T-helper 9 cell (primary cell): ENCODE results near the gene EPN1.

Experiments
- DNase-seq: peaks from one replicate; pipeline ENCODE4 v3.0.0-alpha.2; 2020
- total RNA-seq, 2 donors: gene quantifications; one replicate each; lab custom pipeline; 2026; lab: John Stamatoyannopoulos, UW

EPN1 gene
- 32.3 to 44.0 reads per million in 2 donors for total RNA-seq

DNA sequence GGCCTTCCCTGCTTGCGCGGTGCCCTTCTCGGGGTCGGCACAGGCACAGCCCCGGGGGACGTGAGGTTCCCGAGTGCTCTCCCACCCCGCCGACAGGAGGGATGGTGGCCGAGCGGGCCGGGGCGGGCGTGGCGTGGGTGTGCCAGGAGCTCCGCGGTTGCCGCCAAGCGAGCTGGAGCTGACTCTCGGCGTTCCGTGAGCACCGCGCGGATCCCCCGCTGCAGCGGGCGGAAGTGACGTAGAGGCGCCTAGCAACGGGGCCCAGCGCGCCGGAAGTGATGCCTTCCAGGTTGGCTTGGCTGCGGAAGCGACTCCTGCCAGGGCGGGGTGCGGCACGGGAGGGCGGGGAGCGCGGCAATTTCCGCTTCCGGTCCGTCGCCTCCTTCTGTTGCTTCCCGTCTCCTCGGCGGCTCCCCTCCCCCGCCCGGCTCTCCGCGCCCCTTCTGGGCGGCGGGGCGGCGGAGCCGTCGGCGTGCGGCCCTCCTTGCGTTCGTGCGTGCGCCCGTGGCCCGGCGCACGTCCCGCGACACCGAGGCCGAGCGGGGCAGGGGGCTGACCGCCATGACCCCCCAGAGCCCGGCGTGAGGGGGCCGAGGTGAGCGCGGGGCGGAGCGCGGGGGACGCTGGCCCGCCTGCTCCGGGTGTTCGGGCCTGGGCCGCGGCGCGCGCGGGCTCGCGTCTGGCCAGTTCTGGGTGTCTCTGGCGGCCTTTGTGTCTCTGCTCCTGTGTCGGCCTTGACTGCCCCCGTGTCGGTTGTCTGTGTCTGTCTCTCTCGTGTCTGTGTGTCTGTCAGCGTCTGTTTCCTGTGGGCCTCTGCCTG, at the start of gene EPN1:
Gene EPN1, plus strand, starts transcription at position 386 of the 820 bp plus-strand sequence. CDS start 3,402 bp downstream, outside the sequence.
- DNase-seq: peak; percentile 97

DNA sequence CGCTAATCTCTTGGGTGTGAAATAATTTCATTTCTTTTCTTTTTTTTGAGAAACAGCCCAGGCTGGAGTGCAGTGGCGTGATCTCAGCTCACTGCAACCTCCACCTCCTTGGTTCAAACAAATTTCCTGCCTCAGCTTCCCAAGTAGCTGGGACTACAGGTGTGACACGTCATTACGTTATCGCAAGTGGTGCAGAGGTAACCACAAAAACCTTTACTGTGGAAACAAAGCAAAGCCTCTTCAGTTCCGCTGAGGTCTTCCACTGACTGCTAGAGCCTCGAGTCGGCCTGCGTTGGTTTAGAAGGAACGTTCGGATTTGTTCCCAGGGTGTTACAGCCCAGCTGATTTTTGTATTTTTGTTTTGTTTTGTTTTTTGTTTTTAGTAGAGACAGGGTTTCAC, 48.7 kb upstream of the EPN1 start:
- DNase-seq: peak; percentile 42

DNA sequence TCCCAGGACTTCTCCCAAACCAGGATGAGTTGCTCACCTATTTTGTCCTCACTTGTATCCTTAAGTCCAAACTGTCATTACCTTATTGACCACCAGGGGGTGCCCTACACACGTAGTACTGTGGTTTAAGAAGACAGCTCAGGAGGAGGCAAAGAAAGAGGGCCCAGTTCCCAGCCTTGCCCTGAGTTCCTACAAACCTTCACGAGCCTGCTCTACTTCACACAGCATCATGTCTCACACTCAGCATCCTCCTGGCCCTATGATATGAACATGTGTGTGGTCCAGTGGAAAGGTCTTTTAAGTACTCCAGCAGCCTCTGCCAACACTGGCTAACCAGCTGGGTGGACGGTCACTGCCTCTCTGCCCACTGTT, 42.6 kb upstream of the EPN1 start:
- peak; percentile 88 for DNase-seq

- no peak for DNase-seq
These were observed 41.2 kb upstream of the EPN1 start for GRCh38 chr19:55633861-55634260.

GRCh38 chr19:55635334-55635717, 39.7 kb upstream of the EPN1 start:
- DNase-seq: no peak

DNA sequence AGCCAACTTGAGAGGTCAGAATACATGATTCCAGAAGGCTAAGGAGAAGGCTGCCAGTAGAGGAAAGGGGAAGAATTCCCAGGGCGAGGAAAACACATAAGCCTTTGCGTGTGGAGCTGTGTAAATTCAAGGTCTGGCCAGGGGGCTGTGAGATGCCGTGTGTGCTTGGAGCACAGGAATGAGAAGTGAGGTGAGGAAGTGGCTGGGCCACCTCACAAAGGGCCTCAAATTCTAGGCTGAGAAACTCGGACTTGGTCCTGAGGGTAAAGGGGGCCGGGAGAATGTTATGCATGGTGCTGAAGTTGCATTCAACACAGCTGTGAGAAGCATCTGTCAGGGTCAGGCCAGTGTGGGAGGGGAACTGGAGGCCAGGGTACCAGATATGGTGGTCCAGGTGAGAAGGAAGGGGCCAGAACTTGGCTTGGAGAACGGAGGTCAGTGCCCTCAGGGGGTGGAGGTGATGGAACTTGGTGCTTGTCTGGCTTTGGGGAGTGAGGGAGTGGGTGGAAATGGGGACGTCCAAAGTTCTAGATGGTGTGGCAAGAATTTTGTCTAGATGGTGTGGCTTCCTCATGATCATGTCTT, 39.1 kb upstream of the EPN1 start:
- DNase-seq: no peak

DNA sequence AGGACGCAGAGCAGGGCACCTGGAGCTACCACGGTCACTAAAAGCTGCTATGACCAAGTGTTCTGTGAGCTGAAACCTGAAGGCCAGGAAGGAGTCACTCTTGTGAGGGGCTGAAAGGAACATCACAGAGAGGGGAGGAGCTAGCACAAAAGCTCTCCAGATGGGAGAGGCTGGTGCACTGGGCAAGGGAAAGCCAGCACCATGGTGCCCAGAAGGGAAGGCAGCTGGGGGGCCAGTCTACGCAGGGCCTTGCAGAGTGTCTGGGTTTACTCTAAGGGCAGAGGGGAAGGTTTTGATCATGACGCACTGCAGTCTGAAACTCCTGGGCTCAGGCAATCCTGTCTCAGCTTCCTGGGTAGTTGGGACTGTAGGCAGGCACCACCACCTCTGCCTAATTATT, 38.3 kb upstream of the EPN1 start:
- DNase-seq: no peak

DNA sequence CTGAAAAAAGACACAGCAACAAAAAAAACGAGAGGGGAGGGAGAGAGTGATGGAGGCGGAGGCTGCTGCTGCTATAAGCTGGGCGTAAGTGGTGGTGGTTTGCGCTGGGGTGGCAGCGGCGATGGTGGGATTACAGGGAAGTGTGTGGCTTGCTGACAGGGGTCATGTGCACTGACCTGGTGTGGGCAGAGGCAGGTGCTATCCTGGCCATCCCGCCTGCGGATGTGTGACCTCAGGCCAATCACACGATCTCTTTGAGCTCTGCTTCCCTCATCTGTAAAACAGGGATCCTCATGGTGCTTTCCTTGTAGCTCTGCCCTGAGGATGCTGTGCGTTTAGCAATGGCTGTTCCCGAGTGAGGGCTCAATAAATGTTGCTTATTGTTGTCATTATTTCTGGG, 37.5 kb upstream of the EPN1 start:
- DNase-seq: no peak

DNA sequence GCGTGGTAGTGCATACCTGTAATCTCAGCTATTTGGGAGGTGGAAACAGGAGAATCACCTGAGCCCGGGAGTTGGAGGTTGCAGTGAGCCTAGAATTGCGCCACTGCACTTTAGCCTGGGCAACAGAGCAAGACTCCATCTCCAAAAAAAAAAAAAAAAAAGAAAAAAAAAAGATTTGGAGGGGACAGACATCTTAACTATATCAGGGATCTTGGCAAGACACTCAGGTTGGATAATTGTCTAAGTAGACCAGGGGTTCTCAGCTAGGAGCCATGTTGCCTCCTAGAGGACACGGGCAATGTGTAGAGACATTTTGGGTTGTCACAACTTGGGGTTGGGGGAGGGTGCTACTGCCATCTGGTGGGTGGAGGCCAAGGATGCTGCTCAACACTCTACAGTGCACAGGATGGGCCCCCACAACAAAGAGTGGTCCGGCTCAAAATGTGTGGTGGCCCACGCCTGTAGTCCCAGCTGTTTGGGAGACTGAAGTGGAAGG, 36.1 kb upstream of the EPN1 start:
- DNase-seq: peak; percentile 46

- DNase-seq: peak; percentile 54
These were observed 34.9 kb upstream of the EPN1 start for GRCh38 chr19:55640043-55640576.

DNA sequence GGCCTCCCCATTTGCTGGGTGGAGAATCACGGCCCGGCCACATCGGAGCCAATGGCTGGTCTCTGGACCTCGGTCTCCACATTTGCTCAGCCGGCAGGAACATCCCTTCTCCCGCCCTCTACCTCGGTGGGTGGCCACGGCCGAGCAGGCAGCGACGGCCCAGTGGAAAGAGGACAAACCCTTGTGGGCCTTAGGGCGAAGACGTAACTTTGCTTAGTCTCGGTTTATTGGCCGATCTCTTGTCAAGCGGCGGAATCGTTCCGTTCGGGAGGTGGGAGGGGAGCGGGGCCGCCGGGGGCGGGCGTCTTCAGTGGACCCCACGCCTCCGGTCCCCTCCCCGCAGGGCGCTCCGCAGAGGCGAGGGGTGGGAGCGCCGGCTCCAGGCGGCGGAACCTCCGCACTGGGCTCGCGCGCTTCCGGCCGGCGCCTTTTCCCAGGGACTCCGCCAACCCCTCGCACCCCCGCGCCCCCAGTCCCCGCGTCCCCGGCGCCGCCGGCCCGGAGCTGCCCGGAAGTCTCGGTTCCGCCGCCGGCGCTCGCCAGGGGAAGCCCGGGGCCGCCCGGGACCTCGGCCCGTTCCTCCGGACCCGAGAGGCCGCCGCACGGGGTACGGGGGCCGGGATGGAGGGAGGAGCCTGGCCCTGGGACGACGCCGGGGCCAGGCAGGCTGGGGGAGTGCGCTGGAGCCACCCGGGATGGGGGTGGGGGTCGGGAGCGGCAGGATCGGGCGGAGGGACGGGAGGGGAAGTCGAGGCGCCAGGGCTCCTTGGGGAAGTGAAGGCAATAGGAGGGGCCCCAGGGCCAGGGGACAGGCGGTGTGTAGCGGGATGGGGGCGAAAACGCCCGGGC, 34.2 kb upstream of the EPN1 start, which contains the start of gene ZNF580:
Gene ZNF580, plus strand, starts transcription at position 426 of the 849 bp plus-strand sequence. CDS start 1,507 bp downstream, outside the sequence.
- DNase-seq: peak; percentile 34

DNA sequence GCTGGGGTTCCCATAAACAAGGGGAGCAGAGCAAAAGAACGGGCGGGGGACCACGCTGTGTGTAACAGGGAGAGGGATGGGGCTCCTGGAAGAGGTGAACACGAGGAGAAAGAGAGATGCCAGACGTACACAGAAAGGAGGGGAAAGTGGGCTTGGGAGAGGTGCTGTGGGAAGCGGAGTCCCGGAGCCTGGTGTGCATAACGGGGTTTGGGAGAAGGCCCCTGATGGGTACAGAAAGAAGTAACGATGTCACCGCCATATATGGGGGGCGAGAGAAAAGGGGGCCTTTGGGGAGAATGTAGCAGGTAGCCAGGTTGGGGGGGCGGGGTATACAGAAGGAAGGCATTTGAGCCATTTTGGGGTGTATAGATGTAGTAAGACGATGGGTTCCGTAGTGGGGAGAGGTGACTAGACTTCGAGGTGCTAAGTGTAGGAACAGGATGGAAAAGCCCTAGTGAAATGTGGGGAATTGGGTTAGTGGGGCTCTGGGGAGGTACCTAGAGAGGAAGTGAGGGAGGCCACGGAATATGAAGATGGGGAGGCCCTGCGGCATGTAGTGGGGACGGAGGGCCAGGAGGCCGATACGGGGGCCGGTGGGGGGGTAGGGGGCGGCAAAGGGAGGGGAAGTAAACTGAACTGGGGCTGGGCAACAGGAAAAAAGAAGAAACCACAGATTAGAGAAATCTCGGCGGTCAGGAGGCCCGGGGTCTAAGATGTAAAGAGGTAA, 33.4 kb upstream of the EPN1 start:
- DNase-seq: no peak

GRCh38 chr19:55642153-55643002, 32.6 kb upstream of the EPN1 start:
- DNase-seq: no peak

GRCh38 chr19:55643003-55643886, 31.8 kb upstream of the EPN1 start, which contains the start of gene ZNF581:
Gene ZNF581, plus strand, starts transcription at chr19:55643649. Its CDS starts 923 bp downstream, at chr19:55644572.
- peak; percentile 66 for DNase-seq

DNA sequence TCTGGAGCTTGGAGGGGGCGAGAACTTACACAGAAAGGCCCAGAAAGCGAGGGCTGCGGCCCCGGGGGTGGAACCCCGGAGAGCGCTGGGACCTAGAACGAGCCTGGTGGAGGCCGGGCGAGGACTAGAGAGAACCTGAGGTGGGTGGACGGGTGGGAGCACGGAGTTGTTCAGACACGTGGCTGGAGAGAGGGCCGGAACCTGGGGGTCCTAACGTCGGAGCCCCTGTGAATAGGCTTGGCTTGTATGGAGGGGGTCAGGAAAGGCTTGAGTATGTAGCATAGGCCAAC, 31.2 kb upstream of the EPN1 start:
- no peak for DNase-seq

DNA sequence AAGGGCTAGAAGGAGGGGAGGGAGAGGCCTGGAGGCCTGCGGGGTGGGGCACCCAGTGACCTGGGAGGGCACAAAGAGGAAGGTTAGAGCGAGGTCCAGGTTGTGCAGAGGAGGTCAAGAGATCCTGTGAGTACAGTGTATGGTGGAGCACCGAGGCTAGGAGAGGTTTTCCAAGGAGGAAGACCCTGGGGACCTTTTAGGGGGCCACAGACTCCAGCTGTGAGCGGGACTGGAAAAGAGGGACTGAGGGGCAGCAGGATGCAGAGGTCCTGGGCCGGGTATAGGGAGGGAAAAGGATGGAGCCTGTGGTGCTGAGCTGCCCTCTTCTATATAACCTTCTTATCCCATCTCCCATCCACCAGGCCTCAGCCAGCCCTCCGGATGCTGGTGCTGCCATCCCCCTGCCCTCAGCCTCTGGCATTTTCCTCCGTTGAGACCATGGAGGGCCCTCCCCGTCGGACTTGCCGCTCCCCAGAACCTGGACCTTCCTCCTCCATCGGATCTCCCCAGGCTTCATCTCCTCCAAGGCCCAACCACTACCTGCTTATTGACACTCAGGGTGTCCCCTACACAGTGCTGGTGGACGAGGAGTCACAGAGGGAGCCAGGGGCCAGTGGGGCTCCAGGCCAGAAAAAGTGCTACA, 30.7 kb upstream of the EPN1 start:
- DNase-seq: no peak

DNA sequence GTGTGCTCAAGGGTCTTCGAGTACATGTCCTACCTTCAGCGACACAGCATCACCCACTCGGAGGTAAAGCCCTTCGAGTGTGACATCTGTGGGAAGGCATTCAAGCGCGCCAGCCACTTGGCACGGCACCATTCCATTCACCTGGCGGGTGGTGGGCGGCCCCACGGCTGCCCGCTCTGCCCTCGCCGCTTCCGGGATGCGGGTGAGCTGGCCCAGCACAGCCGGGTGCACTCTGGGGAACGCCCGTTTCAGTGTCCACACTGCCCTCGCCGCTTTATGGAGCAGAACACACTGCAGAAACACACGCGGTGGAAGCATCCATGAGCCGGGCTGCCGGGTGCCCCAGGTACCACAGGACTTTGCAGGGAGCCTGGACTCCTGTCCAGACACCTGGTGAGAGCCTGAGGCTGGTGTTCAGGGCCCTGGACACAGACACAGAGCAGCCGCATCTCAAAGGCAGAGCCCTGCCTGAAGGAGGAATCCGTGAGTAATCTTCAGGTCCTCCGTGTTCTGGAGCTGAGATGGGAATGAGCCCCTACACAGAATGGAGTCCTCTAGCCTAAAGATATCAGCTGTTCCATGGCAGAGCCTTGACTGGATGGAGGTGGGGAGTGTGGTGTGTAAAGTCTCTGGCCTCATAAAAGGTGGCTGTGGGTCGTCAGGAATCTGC, 30.0 kb upstream of the EPN1 start:
- no peak for DNase-seq

DNA sequence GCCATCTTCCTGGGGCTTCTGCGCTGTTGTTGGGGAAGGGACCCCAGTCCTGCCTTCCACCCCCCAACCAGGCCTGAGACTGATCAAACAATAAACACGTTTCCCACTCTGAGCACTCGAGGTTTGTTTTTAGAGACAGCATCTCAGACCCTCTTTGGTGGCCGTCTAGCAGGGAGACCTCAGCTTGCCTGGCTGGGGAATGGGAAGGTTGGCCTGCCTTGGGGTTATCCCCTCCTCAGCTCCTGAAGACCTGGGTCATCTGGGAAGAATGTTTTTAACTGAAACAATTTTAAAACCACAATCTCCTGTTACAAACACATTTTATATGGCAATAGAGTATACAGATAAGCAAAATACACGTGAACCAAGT, 29.5 kb upstream of the EPN1 start:
- no peak for DNase-seq
